GM23338 (cell line): Measurements from ENCODE around the gene MEIOSIN.

Experiments
- CTCF ChIP-seq, 2 experiments: fragments of 200-600 bp in 1 of 2; sonication (generic) in 1 of 2; conservative IDR thresholded peaks; 2 replicates each; pipeline versions ENCODE4 v1.5.1 to v1.6.1; 2016 to 2017; ENCODE audit warnings: antibody characterized with exemption in 2 of 2, low read depth in 2 of 2, mild to moderate bottlenecking in 2 of 2, moderate library complexity in 1 of 2
- POLR2AphosphoS5 ChIP-seq: IDR thresholded peaks from 2 replicates; pipeline ENCODE4 v1.6.1; 2016; ENCODE audit warnings: antibody characterized with exemption, low read depth
- TF ChIP-seq, protein P1 (sequence below): IDR thresholded peaks from one replicate; pipeline ENCODE4 v1.6.1; 2018; ENCODE audit warnings: antibody characterized with exemption; ENCODE audit not compliant: unreplicated experiment

DNA sequence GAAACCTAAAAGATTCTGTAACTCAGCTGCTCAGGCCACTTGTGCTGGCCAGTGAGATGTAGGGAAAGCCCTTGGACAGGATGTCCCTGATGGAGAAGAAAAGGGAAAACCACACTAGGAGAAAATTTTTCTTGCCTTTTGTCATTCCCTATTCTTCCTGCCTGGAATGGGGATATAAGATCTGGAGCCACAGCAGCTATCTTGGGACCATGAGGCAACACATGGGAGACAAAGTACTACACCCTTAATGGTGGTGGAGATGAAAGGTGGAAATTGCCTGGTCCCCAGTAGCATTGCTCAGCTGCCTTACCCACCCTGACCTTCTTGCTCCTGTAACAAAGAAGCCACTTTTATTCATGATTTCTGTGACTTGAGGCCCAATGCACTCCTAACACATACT is 72.5 kb downstream of the MEIOSIN start:
- TF ChIP-seq CTCF (conservative IDR thresholded peaks at IDR 0.05; ENCODE audit: low read depth in 2 of 2) (no peak), POLR2AphosphoS5 (no peak)
- TF ChIP-seq, protein P1, sequence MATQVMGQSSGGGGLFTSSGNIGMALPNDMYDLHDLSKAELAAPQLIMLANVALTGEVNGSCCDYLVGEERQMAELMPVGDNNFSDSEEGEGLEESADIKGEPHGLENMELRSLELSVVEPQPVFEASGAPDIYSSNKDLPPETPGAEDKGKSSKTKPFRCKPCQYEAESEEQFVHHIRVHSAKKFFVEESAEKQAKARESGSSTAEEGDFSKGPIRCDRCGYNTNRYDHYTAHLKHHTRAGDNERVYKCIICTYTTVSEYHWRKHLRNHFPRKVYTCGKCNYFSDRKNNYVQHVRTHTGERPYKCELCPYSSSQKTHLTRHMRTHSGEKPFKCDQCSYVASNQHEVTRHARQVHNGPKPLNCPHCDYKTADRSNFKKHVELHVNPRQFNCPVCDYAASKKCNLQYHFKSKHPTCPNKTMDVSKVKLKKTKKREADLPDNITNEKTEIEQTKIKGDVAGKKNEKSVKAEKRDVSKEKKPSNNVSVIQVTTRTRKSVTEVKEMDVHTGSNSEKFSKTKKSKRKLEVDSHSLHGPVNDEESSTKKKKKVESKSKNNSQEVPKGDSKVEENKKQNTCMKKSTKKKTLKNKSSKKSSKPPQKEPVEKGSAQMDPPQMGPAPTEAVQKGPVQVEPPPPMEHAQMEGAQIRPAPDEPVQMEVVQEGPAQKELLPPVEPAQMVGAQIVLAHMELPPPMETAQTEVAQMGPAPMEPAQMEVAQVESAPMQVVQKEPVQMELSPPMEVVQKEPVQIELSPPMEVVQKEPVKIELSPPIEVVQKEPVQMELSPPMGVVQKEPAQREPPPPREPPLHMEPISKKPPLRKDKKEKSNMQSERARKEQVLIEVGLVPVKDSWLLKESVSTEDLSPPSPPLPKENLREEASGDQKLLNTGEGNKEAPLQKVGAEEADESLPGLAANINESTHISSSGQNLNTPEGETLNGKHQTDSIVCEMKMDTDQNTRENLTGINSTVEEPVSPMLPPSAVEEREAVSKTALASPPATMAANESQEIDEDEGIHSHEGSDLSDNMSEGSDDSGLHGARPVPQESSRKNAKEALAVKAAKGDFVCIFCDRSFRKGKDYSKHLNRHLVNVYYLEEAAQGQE, result no peak
